Measurements from ENCODE around the gene HAUS1. TPM values are rescaled to one million over a fixed set of nuclear protein-coding genes. Genes with fewer than 3 reads are reported as not detected.
"Not testable (repeated sequence)": the region's sequence is repeated elsewhere in the genome, so short reads cannot be mapped to it uniquely, and the experiment has no call there.

HAUS1 gene
- total and polyA plus RNA-seq, 2 of the 8 experiments (the other 6 are each of a cell fraction or from before 2014, with no cell fraction given): 104 TPM

DNA sequence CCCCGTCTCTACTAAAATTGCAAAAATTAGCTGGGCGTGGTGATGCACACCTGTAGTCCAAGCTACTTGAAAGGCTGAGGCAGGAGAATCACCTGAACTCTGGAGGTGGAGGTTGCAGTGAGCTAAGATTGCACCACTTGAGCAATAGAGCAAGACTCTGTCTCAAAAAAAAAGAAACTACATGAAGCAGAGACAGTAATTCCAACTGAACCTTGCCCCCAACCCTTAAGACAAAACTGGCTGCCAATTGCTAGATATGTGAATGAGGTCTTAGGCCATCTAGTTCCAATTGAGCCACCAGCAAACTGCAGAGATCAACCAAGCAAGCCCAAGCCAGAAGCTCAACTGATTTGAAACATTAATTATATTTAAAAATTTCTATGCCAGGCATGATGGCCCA, 25.9 kb downstream of the HAUS1 start (continued):
- no peak for TF ChIP-seq TAF1 (IDR thresholded peaks at IDR 0.05; ENCODE audit: low read depth, low read length)

DNA sequence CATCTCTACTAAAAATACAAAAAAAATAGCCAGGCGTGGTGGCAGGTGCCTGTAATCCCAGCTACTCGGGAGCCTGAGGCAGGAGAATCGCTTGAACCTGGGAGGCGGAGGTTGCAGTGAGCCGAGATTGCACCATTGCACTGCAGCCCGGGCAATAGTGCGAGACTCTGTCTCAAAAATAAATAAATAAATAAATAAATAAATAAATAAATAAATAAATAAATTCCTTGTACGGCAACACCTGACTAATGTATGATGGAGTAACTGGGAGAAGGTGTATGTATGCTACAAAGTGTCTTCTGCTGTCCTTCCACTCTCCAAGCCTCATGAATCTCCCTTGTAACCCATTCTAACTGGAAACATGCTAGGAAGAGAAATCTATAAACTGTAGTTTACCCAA, 26.4 kb downstream of the HAUS1 start:
- not testable (repeated sequence) for H4K91ac ChIP-seq (replicated peaks; ENCODE audit: insufficient read length, low read length); H4K8ac ChIP-seq (ENCODE audit: extremely low read depth, insufficient read depth, low read length); H2BK20ac ChIP-seq (ENCODE audit: low read length); H2BK120ac ChIP-seq (replicated peaks; ENCODE audit: low read depth, low read length); H2AK5ac ChIP-seq (ENCODE audit: low read depth, low read length); H3K9me3 ChIP-seq (ENCODE audit: insufficient read depth in 2 of 2, low read depth in 1 of 2, low read length in 1 of 2); H3K79me2 ChIP-seq (ENCODE audit: control insufficient read depth in 1 of 2, insufficient read depth in 2 of 2, low read length in 2 of 2); H3K18ac ChIP-seq (ENCODE audit: extremely low read depth, low read length); DNase-seq (ENCODE audit: low read depth in 1 of 2, low spot score in 2 of 2); H3K56ac ChIP-seq (replicated peaks; ENCODE audit: insufficient read length, low read depth, low read length); H3K27me3 ChIP-seq (replicated peaks in 1 of 4; ENCODE audit: control insufficient read depth in 3 of 4, extremely low read depth in 1 of 4, insufficient read depth in 3 of 4, low read length in 3 of 4); H2BK15ac ChIP-seq (ENCODE audit: low read length); H2AFZ ChIP-seq (ENCODE audit: low read length); H4K5ac ChIP-seq (ENCODE audit: insufficient read length, low read depth, low read length); FAIRE-seq; H3K23me2 ChIP-seq (ENCODE audit: low read depth, low read length); H4K20me1 ChIP-seq (replicated peaks in 1 of 2; ENCODE audit: control insufficient read depth in 1 of 2, insufficient read depth in 2 of 2, low read length in 2 of 2); H2BK12ac ChIP-seq (ENCODE audit: low read depth, low read length); H3K23ac ChIP-seq (ENCODE audit: insufficient read length); H3K79me1 ChIP-seq (ENCODE audit: low read depth, low read length); H3K4ac ChIP-seq (replicated peaks; ENCODE audit: insufficient read length, low read depth, low read length); H2BK5ac ChIP-seq (ENCODE audit: low read depth, low read length); H3K27ac ChIP-seq (ENCODE audit: low read depth, low read length); H3K9ac ChIP-seq (replicated peaks in 1 of 4; ENCODE audit: extremely low read depth in 1 of 4, low read depth in 3 of 4, low read length in 3 of 4); H3K4me3 ChIP-seq (ENCODE audit: extremely low read depth in 1 of 4, insufficient read depth in 2 of 4, low read depth in 3 of 4, low read length in 4 of 4); H3K4me1 ChIP-seq (replicated peaks in 1 of 4; ENCODE audit: control insufficient read depth in 3 of 4, insufficient read depth in 4 of 4, low read length in 3 of 4); H3K4me2 ChIP-seq (ENCODE audit: insufficient read depth in 1 of 2, low read depth in 2 of 2, low read length in 2 of 2); H3K14ac ChIP-seq (ENCODE audit: insufficient read length)
- H3K36me3 ChIP-seq (ENCODE audit: control insufficient read depth in 2 of 4, insufficient read depth in 4 of 4, low read length in 3 of 4): peaks cover 0 to 38% (median 18%) of the 10 kb centered on the region in 4 experiments; a peak in 7 of 8 replicates
- CTCF ChIA-PET (ENCODE audit: partially characterized antibody): interaction anchor here (0.6 kb wide), 1 partner anchor 47 kb away, joined by 3 read pairs; no protein-coding TSS in a partner anchor
- WGBS, 2 experiments (ENCODE audit: extremely low coverage in 1 of 2, insufficient coverage in 1 of 2, insufficient read length in 1 of 2, insufficient replicate concordance in 2 of 2, low coverage in 1 of 2, low lambda C conversion rate in 2 of 2, missing lambda C conversion rate in 1 of 2): 95% methylated on average over 8 of the region's 8 CpGs; no CpG with 5 or more reads in 1 of the 2 experiments
- POLR2A ChIA-PET (ENCODE audit: partially characterized antibody): interaction anchor here (0.8 kb wide), 1 partner anchor 10 kb away, joined by 3 read pairs; no protein-coding TSS in a partner anchor
